D721Med (cell line): ENCODE data around the gene SPECC1.
"Not testable (repeated sequence)": the region's sequence is repeated elsewhere in the genome, so short reads cannot be mapped to it uniquely, and the experiment has no call there.

Experiments
- DNase-seq: peaks from one replicate; pipeline ENCODE4 v3.0.0; 2011; ENCODE audit warnings: low spot score; ENCODE audit not compliant: insufficient read length
- FAIRE-seq: peaks from 2 replicates; lab custom pipeline; 2011; peaks lifted over from hg19 to GRCh38; lab: Jason Lieb, UNC
- TF ChIP-seq, protein P1 (sequence below): IDR thresholded peaks from 2 replicates; pipeline ENCODE4 v1.5.1; 2012; ENCODE audit warnings: mild to moderate bottlenecking, control low read depth; ENCODE audit not compliant: insufficient read depth; ENCODE audit errors: missing control alignments

SPECC1 gene

DNA sequence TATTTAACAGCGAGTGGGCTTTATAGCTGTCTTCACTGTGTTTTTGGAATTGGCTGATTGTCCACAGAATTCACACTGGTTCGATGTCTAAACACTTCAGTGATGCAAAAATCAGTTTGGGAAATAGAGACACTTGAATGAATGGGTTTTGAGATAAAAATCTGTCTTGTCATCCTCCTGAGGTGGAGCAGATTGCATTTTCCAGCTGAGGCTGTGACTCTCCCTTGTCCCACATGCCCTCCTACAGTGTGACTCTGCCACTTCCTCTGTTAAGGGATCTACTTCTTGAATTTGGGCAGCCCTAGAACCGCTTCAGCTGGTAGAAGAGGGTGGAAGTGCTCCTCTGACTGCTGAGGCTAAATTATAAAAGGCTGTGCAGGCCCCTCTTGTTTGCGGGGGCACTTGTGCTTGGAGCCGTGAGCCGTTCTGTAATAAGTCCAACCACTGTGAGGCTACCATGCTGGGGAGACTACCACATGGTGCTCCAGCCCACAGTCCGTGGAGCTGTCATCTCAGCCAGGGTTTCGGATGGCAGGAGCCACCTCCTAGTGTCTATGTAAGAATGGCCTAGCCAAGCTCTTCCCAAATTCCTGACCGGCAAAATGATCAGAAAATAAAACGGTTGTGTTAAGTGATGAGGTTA lies 175.9 kb downstream of the SPECC1 start:
- FAIRE-seq (no peak), DNase-seq (no peak)
- TF ChIP-seq, protein P1, sequence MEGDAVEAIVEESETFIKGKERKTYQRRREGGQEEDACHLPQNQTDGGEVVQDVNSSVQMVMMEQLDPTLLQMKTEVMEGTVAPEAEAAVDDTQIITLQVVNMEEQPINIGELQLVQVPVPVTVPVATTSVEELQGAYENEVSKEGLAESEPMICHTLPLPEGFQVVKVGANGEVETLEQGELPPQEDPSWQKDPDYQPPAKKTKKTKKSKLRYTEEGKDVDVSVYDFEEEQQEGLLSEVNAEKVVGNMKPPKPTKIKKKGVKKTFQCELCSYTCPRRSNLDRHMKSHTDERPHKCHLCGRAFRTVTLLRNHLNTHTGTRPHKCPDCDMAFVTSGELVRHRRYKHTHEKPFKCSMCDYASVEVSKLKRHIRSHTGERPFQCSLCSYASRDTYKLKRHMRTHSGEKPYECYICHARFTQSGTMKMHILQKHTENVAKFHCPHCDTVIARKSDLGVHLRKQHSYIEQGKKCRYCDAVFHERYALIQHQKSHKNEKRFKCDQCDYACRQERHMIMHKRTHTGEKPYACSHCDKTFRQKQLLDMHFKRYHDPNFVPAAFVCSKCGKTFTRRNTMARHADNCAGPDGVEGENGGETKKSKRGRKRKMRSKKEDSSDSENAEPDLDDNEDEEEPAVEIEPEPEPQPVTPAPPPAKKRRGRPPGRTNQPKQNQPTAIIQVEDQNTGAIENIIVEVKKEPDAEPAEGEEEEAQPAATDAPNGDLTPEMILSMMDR, result no peak

DNA sequence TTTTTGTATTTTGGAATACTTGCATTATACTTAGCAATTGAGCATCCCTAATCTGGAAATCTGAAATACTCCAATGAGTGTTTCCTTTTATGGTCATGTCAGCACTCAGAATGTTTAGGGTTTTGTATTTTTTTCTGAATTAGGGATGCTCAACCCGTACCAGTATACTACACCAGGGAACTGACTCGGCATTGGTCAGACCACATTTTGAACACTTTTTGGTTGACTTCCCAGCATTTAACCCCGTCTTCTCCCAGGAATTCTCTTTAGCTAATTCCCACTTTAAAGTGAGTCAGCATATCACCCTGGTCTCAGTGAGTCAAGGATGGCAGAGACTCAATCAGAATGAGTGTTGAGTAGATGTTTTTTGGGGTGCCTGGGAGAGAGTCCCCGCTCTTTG lies 177.9 kb downstream of the SPECC1 start:
- DNase-seq (no peak), FAIRE-seq (no peak)
- TF ChIP-seq, protein P1, result no peak

DNA sequence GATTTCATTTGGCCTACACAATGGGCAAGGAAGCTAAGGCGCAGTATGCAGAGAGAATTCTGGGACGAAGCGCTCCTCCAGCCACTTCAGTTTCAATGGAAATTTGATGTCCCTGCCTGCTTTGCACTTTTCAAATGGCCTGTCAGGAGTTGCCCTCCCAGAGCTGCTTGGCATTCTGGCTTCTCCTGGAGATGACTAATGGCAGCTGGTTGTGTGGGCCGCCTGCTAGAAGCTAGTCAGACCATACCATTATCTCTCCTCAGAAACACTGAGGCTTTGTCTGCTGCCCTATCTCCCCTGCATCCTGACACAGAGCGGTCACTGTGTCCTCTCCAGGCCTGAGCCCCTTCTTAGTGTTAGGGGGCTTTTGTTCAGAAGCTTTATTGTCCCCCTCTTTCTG lies 180.1 kb downstream of the SPECC1 start:
- FAIRE-seq (no peak), DNase-seq (no peak)
- TF ChIP-seq, protein P1, result no peak

DNA sequence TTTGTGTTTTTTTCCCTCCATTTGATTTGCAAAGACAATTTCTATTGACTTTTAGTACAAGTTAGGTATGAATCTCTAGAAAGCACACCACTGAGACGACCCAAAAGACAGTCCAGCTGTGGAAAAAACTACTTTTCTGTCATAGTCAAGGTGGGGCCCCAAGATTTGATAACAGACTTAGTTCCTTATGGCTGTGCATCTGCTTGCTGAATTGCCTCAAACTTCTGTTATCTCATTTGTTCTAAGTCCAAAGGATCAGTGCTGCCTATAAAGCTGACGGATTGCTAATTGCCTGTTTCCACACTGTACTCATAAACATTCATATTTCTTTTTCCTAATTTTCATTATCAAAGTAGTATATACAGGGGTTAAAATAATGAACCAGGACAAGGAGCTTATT lies 180.8 kb downstream of the SPECC1 start:
- DNase-seq (no peak), FAIRE-seq (no peak)
- TF ChIP-seq, protein P1, result no peak

DNA sequence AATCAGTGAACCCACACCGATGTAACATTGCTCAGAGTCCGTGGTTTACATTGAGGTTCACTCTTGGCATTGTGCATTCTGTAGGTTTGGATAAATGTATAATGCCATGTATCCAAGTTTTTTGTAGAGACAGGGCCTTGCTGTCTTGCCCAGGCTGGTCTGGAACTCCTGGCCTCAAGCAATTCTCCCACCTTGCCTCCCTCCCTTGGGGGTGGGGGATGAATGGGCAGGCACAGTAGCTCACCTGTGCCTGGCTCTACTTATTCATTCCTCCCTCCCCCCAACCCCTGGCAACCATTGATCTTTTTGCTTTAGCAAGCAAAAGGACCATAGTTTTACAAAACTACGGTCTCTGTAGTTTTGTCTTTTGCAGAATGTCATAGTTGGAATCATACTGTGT lies 181.4 kb downstream of the SPECC1 start:
- DNase-seq (no peak), FAIRE-seq (no peak)
- TF ChIP-seq, protein P1, result no peak

DNA sequence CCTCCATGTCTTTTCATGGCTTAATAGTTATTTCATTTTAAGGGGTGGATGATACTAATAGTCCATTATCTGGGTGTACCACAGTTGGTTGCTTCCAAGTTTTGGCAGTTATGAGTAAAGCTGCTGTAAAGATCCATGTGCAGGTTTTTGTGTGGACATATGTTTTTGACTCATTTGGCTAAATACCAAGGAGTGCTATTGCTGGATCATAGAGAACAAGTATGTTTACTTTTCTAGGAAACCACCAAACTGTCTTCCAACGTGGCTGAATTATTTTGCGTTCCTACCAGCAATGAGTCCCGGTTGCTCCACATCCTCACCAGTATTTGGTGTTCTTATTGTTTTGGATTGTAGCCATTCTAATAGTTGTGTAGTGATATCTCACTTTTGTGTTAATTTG lies 181.9 kb downstream of the SPECC1 start:
- TF ChIP-seq, protein P1, result no peak
- FAIRE-seq, result no peak

DNA sequence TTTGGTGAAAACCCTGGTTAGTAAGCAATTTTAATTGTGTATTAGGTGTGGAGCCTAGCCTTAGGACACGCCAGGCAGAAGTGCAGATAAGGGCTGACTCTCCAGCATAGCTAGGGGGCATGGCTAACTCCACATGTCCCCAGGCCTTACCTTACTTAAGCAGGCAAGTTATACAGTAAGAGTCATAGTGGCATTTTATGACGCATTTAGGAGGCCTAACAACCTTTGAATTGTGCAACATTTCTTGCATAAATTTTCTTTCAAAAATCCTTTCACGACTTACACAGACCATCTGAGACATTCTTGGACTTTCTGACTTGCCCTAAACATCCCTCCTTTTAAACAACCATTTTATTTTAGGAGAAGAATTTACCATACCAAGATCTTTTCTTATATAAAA lies 187.1 kb downstream of the SPECC1 start:
- not testable (repeated sequence) for DNase-seq, FAIRE-seq

More for the DNA sequence above, 181.9 kb downstream of the SPECC1 start:
- DNase-seq, result no peak
